ENCODE measurements around the gene THSD4. TPM values are rescaled to one million over a fixed set of nuclear protein-coding genes. Genes with fewer than 3 reads are reported as not detected.
"Not testable (repeated sequence)": the region's sequence is repeated elsewhere in the genome, so short reads cannot be mapped to it uniquely, and the experiment has no call there.

Gene THSD4
- total and polyA plus RNA-seq, 2 donors (not counting 1 experiment from before 2014, with no cell fraction given) = 43.1 to 95.5 TPM

GRCh38 chr15:71127083-71127482 lies 11.8 kb downstream of the THSD4 start:
- Histone ChIP-seq H3K4me3 (replicated peaks in 1 of 4; ENCODE audit: control extremely low read depth in 1 of 4, insufficient read depth in 1 of 4, low read depth in 3 of 4, low read length in 4 of 4) (no peak overlapping the region), H3K4me1 (ENCODE audit: control insufficient read depth, extremely low read depth, insufficient read depth, low read length) (peaks cover 6% of the 10 kb centered on the region), H3K79me2 (ENCODE audit: control insufficient read depth, insufficient read depth, low read length) (peaks cover 46% of the 10 kb centered on the region), H3K9me3 (ENCODE audit: control insufficient read depth, insufficient read depth, low read depth, low read length) (no peaks in the 10 kb centered on the region), H3K27ac (ENCODE audit: insufficient read depth, low read length) (no peak overlapping the region), H2AFZ (ENCODE audit: low read length) (no peak overlapping the region), H4K20me1 (ENCODE audit: control insufficient read depth, extremely low read depth, insufficient read depth, low read length) (no peaks in the 10 kb centered on the region), H3K9ac (ENCODE audit: insufficient read depth, low read length) (no peak overlapping the region), H3K27me3 (ENCODE audit: control insufficient read depth, insufficient read depth, low read length) (no peaks in the 10 kb centered on the region), H3K4me2 (ENCODE audit: extremely low read depth, insufficient read depth, low read length) (no peak overlapping the region), H3K36me3 (ENCODE audit: control insufficient read depth, insufficient read depth, low read length) (no peaks in the 10 kb centered on the region)
- TF ChIP-seq EZH2 (IDR thresholded peaks at IDR 0.05; ENCODE audit: low read length, missing control alignments) = no peak
- TF ChIP-seq, protein P1, sequence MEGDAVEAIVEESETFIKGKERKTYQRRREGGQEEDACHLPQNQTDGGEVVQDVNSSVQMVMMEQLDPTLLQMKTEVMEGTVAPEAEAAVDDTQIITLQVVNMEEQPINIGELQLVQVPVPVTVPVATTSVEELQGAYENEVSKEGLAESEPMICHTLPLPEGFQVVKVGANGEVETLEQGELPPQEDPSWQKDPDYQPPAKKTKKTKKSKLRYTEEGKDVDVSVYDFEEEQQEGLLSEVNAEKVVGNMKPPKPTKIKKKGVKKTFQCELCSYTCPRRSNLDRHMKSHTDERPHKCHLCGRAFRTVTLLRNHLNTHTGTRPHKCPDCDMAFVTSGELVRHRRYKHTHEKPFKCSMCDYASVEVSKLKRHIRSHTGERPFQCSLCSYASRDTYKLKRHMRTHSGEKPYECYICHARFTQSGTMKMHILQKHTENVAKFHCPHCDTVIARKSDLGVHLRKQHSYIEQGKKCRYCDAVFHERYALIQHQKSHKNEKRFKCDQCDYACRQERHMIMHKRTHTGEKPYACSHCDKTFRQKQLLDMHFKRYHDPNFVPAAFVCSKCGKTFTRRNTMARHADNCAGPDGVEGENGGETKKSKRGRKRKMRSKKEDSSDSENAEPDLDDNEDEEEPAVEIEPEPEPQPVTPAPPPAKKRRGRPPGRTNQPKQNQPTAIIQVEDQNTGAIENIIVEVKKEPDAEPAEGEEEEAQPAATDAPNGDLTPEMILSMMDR (conservative IDR thresholded peaks at IDR 0.05 in 1 of 2, IDR thresholded peaks at IDR 0.05 in 1 of 2; ENCODE audit: low read depth in 1 of 2, low read length in 2 of 2) = no peak
- no peak for DNase-seq (ENCODE audit: low read depth in 2 of 2)

DNA sequence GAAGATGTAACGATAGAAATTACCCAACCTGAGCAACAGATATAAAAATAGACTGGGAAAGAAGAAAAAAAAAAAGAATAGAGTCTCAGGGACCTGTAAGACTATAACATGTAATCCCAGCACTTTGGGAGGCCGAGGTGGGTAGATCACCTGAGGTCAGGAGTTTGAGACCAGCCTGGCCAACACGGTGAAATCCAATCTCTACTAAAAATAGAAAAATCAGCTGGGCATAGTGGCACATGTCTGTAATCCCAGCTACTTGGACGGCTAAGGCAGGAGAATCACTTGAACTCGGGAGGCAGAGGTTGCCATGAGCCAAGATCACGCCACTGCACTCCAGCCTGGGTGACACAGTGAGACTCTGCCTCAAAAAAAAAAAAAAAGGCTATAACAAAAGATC lies 12.9 kb downstream of the THSD4 start:
- not testable (repeated sequence) for H3K27ac ChIP-seq (ENCODE audit: insufficient read depth, low read length); H2AFZ ChIP-seq (ENCODE audit: low read length); H4K20me1 ChIP-seq (ENCODE audit: control insufficient read depth, extremely low read depth, insufficient read depth, low read length); H3K4me1 ChIP-seq (ENCODE audit: control insufficient read depth, extremely low read depth, insufficient read depth, low read length); H3K4me2 ChIP-seq (ENCODE audit: extremely low read depth, insufficient read depth, low read length); H3K9ac ChIP-seq (ENCODE audit: insufficient read depth, low read length); H3K4me3 ChIP-seq (replicated peaks in 1 of 4; ENCODE audit: control extremely low read depth in 1 of 4, insufficient read depth in 1 of 4, low read depth in 3 of 4, low read length in 4 of 4); H3K36me3 ChIP-seq (ENCODE audit: control insufficient read depth, insufficient read depth, low read length); H3K27me3 ChIP-seq (ENCODE audit: control insufficient read depth, insufficient read depth, low read length); H3K9me3 ChIP-seq (ENCODE audit: control insufficient read depth, insufficient read depth, low read depth, low read length); DNase-seq (ENCODE audit: low read depth in 2 of 2)
- H3K79me2 ChIP-seq (ENCODE audit: control insufficient read depth, insufficient read depth, low read length) = peaks cover 40% of the 10 kb centered on the region

DNA sequence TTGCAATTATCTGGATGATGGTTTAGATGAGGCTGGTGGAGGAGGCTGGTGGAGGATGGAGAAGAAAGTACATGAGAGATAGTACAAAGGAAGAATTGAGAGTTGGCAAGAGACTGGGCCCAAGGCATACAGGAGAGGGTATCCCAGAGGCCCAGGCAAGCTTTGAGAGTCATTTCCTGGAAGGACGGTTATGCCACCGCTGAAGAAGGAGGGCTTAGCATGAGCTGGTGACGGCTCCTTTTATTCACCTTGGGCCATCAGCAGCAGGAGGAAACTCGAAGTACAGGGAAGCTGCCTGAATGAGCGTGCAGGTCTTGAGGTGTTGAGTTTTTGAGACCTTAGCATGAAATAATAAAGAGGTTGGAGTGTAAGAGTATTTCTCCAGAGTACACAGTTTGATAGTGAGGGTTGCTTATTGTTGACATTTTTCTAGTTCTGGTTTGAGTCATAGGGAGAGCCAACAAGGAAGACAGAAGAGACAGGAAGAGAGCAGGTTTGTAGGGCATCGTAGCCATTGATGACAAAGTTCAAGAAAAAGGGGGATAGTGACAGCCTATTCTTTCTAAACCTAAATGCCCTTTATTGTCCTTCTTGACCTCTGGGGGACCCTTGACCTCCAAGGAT lies 13.8 kb downstream of the THSD4 start:
- peaks cover 33% of the 10 kb centered on the region for H3K79me2 ChIP-seq (ENCODE audit: control insufficient read depth, insufficient read depth, low read length)
- DNase-seq (ENCODE audit: low read depth in 2 of 2) = no peak
- H3K4me2 ChIP-seq (ENCODE audit: extremely low read depth, insufficient read depth, low read length) = no peak overlapping the region
- H3K27me3 ChIP-seq (ENCODE audit: control insufficient read depth, insufficient read depth, low read length) = no peaks in the 10 kb centered on the region
- no peak overlapping the region for H3K27ac ChIP-seq (ENCODE audit: insufficient read depth, low read length)
- H3K4me3 ChIP-seq (replicated peaks in 1 of 4; ENCODE audit: control extremely low read depth in 1 of 4, insufficient read depth in 1 of 4, low read depth in 3 of 4, low read length in 4 of 4) = no peak overlapping the region
- no peak overlapping the region for H3K9ac ChIP-seq (ENCODE audit: insufficient read depth, low read length)
- H4K20me1 ChIP-seq (ENCODE audit: control insufficient read depth, extremely low read depth, insufficient read depth, low read length) = no peaks in the 10 kb centered on the region
- no peaks in the 10 kb centered on the region for H3K36me3 ChIP-seq (ENCODE audit: control insufficient read depth, insufficient read depth, low read length)
- H3K4me1 ChIP-seq (ENCODE audit: control insufficient read depth, extremely low read depth, insufficient read depth, low read length) = peaks cover 6% of the 10 kb centered on the region
- H3K9me3 ChIP-seq (ENCODE audit: control insufficient read depth, insufficient read depth, low read depth, low read length) = no peaks in the 10 kb centered on the region
- H2AFZ ChIP-seq (ENCODE audit: low read length) = no peak overlapping the region
- TF ChIP-seq EZH2 (IDR thresholded peaks at IDR 0.05; ENCODE audit: low read length, missing control alignments) = no peak
- TF ChIP-seq, protein P1 (conservative IDR thresholded peaks at IDR 0.05 in 1 of 2, IDR thresholded peaks at IDR 0.05 in 1 of 2; ENCODE audit: low read depth in 1 of 2, low read length in 2 of 2) = no peak

All from fibroblast of lung (primary cell).